Activated CD4-positive, alpha-beta memory T cell treated with anti-CD3 and anti-CD28 coated beads, Interleukin-2, amount 10 ng/mL, durations not matched to agents 7 days and 5 days (primary cell): ENCODE data around the gene ATRNL1. TPM values are rescaled to one million over a fixed set of nuclear protein-coding genes. Genes with fewer than 3 reads are reported as not detected.
"Not testable (repeated sequence)": the region's sequence is repeated elsewhere in the genome, so short reads cannot be mapped to it uniquely, and the experiment has no call there.

Experiments
- CTCF ChIA-PET: fragments of 350-600 bp; sonication (Branson Sonifier 250); formaldehyde crosslinking; loops from one replicate; lab custom pipeline; 2021; ENCODE audit warnings: antibody characterized with exemption, inconsistent platforms; lab: Charles Lee
- POLR2A ChIA-PET: fragments of 350-600 bp; sonication (Branson Sonifier 250); formaldehyde crosslinking; loops from one replicate; lab custom pipeline; 2021; ENCODE audit warnings: antibody characterized with exemption; lab: Charles Lee
- DNase-seq: peaks from one replicate; pipeline ENCODE4 v3.0.0-alpha.2; 2020
- H3K27ac Mint-ChIP-seq: one replicate; pipeline ENCODE4 v1.8.0; 2021; ENCODE audit warnings: mild to moderate bottlenecking, mixed read lengths
- H3K27me3 Mint-ChIP-seq: one replicate; pipeline ENCODE4 v1.8.0; 2021; ENCODE audit warnings: mixed read lengths
- H3K36me3 Mint-ChIP-seq: one replicate; pipeline ENCODE4 v1.8.0; 2021; ENCODE audit warnings: low read depth, mixed read lengths
- H3K4me1 Mint-ChIP-seq: one replicate; pipeline ENCODE4 v1.8.0; 2021; ENCODE audit warnings: mixed read lengths
- H3K4me3 Mint-ChIP-seq: one replicate; pipeline ENCODE4 v1.8.0; 2021; ENCODE audit warnings: mild to moderate bottlenecking, mixed read lengths
- H3K9me3 Mint-ChIP-seq: one replicate; pipeline ENCODE4 v1.8.0; 2021; ENCODE audit warnings: mixed read lengths
- total RNA-seq, 2 experiments: library from RNA; stranded (reverse); gene quantifications; one replicate each; pipeline ENCODE4 v1.2.3, GENCODE V29; 2021

The ATRNL1 gene
- total RNA-seq, 2 experiments from 2014 or later: 0.28 to 0.55 TPM

DNA sequence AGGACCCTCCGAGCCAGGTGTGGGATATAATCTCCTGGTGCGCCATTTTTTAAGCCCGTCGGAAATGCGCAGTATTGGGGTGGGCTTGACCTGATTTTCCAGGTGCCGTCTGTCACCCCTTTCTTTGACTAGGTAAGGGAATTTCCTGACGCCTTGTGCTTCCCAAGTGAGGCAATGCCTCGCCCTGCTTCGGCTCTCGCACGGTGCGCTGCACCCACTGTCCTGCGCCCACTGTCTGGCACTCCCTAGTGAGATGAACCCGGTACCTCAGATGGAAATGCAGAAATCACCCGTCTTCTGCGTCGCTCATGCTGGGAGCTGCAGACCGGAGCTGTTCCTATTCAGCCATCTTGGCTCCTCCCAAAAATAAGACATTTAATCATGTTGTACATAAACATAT, 443.2 kb downstream of the ATRNL1 start:
- CTCF ChIA-PET, H3K4me1 Mint-ChIP-seq, H3K27ac Mint-ChIP-seq, H3K27me3 Mint-ChIP-seq, H3K4me3 Mint-ChIP-seq, H3K9me3 Mint-ChIP-seq, H3K36me3 Mint-ChIP-seq, POLR2A ChIA-PET, DNase-seq: not testable (repeated sequence)

DNA sequence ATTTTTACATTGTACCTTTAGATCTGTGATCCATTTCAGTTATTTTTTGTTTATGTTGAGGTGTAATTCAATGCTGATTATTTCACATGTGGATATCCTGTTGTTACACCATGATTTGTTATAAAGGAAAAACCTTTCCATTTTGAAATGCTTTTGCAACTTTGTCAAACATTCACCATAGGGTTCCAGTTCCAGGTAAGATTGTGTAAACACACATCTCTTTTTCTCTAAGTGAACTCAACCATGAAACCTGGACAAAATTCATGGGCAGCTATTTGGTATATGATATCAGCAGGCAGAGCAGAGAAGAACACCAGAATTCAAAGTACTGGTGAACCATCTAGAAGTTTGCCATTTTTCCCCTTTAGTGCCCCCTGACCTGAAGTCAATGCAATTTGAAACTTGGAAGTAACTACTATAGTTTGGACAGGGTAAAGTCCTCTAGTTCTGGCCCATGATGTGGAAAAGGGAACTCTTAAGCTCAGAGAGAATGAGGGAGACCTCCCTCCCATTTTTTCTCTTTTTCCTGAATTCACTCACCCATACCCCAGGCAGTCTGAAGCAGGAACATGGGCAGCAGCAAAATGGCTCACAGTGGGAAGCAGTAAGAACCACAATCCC, 446.1 kb downstream of the ATRNL1 start:
- POLR2A ChIA-PET: no interaction called here
- no peak overlapping the region for H3K27ac Mint-ChIP-seq
- no peak for DNase-seq

DNA sequence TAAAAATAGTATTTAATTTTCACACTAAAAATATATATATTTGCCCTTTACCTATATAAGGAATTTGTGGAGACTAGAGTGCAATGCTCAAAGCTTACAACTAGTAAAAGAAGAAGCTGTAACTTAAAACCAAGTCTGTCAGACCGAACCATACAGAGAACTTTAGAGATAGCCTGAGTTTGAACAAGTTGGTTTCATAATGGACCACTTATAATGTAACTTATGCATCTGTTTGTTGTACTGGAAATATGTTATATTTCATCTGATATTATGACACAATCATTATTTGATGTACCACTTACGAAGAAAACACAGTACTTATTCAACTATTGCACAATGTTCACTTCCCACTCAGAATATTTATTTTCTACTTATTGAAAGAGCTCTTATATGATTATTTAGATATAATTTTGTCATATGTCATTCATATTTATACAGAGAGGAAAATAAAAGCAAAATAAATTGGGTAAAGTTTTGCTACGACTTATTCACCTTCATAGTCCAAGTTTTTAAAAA, 462.8 kb downstream of the ATRNL1 start:
- CTCF ChIA-PET: no interaction called here
- POLR2A ChIA-PET: no interaction called here
- no peak overlapping the region for H3K27ac Mint-ChIP-seq
- no peaks in the 10 kb centered on the region for H3K36me3 Mint-ChIP-seq
- H3K4me1 Mint-ChIP-seq: no peaks in the 10 kb centered on the region
- no peak for DNase-seq
- no peaks in the 10 kb centered on the region for H3K9me3 Mint-ChIP-seq
- H3K4me3 Mint-ChIP-seq: no peak overlapping the region
- H3K27me3 Mint-ChIP-seq: no peaks in the 10 kb centered on the region

More for the DNA sequence above, 446.1 kb downstream of the ATRNL1 start:
- Mint-ChIP-seq H3K9me3 (peaks cover 5% of the 10 kb centered on the region), H3K4me1 (no peaks in the 10 kb centered on the region), H3K36me3 (no peaks in the 10 kb centered on the region), H3K27me3 (no peaks in the 10 kb centered on the region), H3K4me3 (no peak overlapping the region)
- CTCF ChIA-PET: no interaction called here

DNA sequence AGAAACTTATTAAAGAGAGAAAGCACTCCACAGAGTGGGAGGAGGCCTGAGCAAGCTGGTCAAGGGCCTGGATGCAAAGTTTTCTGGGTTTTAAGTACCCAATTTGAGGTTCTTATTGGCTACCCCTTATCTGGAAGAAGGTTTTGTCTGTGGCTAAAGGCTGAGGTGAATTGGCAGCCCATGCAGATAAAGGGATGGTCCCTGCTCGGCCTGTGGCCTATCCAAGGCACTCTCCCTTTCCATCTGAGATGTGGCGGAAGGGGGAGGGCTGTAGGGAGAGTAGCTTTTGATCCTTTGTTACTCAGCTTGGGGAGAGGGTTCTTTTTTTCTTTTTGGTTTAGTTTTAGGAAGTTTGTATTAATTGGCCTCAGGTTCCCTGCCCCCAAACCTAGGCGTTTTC, 465.1 kb downstream of the ATRNL1 start:
- H3K27ac Mint-ChIP-seq: no peak overlapping the region
- no peaks in the 10 kb centered on the region for H3K4me1 Mint-ChIP-seq
- ChIA-PET CTCF (no interaction called here), POLR2A (no interaction called here)
- no peaks in the 10 kb centered on the region for H3K36me3 Mint-ChIP-seq
- H3K9me3 Mint-ChIP-seq: no peaks in the 10 kb centered on the region
- H3K4me3 Mint-ChIP-seq: no peak overlapping the region
- H3K27me3 Mint-ChIP-seq: no peaks in the 10 kb centered on the region
- no peak for DNase-seq

DNA sequence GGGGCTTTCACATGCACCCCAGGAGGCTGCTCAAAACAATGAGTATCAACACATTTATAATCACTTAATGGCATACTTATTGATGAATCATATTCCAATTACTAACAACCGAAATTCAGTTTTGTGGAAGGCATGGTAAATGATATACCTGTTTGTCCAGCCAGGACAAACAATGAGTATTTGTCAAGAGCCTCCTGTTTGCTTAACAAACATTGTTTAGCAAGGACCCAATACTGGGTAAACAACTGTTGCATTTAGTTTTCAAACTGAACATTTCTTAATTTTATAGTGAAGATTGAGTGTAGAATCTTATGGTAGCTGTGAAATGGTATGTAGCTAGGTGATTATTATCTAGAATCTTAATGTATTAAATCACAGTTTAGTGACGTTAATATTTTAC, 473.7 kb downstream of the ATRNL1 start:
- H3K27ac Mint-ChIP-seq: no peak overlapping the region
- H3K4me3 Mint-ChIP-seq: no peak overlapping the region
- H3K9me3 Mint-ChIP-seq: no peaks in the 10 kb centered on the region
- H3K36me3 Mint-ChIP-seq: no peaks in the 10 kb centered on the region
- POLR2A ChIA-PET: no interaction called here
- CTCF ChIA-PET: no interaction called here
- DNase-seq: no peak
- H3K4me1 Mint-ChIP-seq: no peaks in the 10 kb centered on the region
- no peaks in the 10 kb centered on the region for H3K27me3 Mint-ChIP-seq

DNA sequence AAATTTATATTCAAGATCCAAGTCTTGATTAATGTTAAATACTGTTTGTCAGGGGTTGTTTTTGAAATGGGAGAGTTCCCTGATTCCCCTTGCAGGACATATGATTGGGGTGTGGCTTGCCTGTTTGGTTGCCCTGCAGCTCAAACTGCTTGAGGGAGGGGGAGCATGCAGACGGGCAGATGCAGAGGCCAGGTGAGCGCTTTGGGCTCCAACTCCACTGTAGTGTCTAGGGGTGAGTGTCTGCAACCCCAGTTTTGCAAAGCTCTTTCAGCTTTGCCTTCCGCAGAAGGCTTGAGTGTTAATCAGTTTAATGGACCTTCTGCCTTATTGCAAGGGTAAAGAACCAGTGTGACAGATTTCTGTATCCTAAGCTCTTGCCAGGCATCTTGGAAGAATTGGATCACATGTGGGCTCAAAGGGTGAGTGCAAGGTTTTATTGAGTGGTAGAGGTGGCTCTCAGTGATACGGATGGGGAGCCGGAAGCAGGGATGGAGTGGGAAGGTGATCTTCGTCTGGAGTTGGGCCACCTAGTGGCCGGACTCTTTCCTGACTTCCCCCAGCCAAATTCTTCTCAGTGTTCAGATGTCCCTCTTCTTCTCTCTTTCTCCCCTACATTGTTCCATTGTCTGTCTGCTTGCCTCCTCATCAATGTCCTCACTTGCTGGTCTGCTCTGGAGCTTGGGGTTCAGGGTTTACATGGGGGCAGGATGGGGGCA, 479.7 kb downstream of the ATRNL1 start:
- DNase-seq: no peak
- H3K9me3 Mint-ChIP-seq: peaks cover 10% of the 10 kb centered on the region
- H3K4me1 Mint-ChIP-seq: no peaks in the 10 kb centered on the region
- no peaks in the 10 kb centered on the region for H3K36me3 Mint-ChIP-seq
- ChIA-PET POLR2A (no interaction called here), CTCF (no interaction called here)
- H3K27me3 Mint-ChIP-seq: no peaks in the 10 kb centered on the region
- no peak overlapping the region for H3K27ac Mint-ChIP-seq
- H3K4me3 Mint-ChIP-seq: no peak overlapping the region

DNA sequence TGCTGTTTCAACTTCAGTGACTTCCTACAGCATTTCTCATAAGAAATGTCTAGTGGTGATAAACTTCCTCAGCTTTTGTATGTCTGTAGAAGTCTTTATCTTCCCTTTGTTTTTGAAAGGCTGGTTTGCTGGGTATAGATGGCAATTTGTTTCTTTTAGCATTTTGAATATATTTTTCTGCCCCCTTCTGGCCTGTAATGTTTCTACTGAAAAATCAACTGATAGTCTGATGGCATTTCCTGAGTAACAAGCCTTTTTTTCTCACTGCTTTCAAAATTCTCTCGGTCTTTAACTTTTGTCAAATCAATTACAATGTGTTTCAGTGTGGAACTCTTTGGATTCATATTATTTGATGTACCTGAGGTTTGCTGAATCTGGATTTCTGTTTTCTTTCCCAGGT, 487.1 kb downstream of the ATRNL1 start:
- Mint-ChIP-seq H3K27me3 (no peaks in the 10 kb centered on the region), H3K9me3 (peaks cover 4% of the 10 kb centered on the region), H3K4me3 (no peak overlapping the region), H3K27ac (no peak overlapping the region), H3K4me1 (no peaks in the 10 kb centered on the region), H3K36me3 (no peaks in the 10 kb centered on the region)
- ChIA-PET CTCF (no interaction called here), POLR2A (no interaction called here)
- DNase-seq: no peak

DNA sequence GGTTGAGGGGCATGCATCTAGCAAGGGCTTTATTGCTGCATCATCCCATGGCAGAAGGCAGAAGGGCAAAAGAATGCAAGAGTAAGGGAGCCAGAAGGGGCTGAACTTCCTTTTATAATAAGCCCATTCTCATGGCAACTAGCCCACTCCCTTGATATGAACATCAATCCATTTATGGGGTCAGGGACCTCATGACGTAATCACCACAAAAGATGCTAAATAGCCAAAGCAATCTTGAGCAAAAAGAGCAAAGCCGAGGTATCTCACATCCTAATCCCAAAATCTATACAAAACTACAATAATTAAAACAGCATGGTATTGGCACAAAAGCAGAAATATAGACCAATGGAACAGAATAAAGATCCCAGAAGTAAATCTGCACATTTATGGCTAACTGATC, 499.9 kb downstream of the ATRNL1 start:
- CTCF ChIA-PET: no interaction called here
- POLR2A ChIA-PET: no interaction called here
- Mint-ChIP-seq H3K9me3 (peaks cover 16% of the 10 kb centered on the region), H3K27ac (no peak overlapping the region), H3K36me3 (no peaks in the 10 kb centered on the region), H3K27me3 (no peaks in the 10 kb centered on the region), H3K4me3 (no peak overlapping the region), H3K4me1 (no peaks in the 10 kb centered on the region)
- no peak for DNase-seq

DNA sequence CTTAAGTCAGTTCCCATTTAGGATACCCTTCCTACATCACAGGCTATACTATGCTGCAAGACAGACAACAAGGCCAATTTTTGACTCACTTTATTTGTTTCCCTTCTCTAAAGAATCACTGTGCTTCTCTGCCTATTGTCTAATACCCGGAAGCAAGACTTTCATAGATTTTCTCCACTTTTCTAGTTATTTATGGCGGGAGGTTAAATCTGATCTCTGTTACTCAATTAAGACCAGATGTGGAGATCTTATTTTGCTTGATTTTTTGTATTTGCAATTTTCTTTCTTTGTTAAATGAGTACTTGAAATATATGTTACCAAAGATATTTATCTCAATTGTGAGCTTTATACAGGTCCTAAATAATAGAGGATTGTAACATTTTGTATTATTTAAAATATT, 511.5 kb downstream of the ATRNL1 start:
- Mint-ChIP-seq H3K36me3 (no peaks in the 10 kb centered on the region), H3K4me1 (no peaks in the 10 kb centered on the region), H3K9me3 (no peaks in the 10 kb centered on the region), H3K27ac (no peak overlapping the region), H3K4me3 (no peak overlapping the region), H3K27me3 (no peaks in the 10 kb centered on the region)
- CTCF ChIA-PET: no interaction called here
- POLR2A ChIA-PET: no interaction called here
- no peak for DNase-seq

DNA sequence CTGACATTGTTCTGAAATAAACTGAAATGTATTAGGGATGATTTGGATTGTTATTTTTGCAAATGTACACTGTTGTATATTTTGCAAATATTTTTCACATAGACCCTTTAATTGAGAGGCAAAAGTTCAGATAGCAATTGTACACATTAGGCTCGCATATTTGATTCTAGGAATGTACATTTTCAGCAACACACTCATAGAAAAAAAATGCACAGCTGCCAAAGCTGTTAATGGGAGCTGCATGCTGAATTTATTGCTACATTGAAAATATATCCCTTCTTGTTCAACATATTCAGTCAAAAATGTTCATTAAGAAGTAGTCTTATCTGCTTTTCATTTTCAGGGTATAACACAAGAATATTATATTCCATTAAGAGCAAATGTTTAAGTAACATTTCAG, 512.9 kb downstream of the ATRNL1 start:
- Mint-ChIP-seq H3K9me3 (no peaks in the 10 kb centered on the region), H3K4me3 (no peak overlapping the region), H3K27ac (no peak overlapping the region), H3K27me3 (no peaks in the 10 kb centered on the region), H3K4me1 (no peaks in the 10 kb centered on the region), H3K36me3 (no peaks in the 10 kb centered on the region)
- POLR2A ChIA-PET: no interaction called here
- DNase-seq: no peak
- CTCF ChIA-PET: no interaction called here

DNA sequence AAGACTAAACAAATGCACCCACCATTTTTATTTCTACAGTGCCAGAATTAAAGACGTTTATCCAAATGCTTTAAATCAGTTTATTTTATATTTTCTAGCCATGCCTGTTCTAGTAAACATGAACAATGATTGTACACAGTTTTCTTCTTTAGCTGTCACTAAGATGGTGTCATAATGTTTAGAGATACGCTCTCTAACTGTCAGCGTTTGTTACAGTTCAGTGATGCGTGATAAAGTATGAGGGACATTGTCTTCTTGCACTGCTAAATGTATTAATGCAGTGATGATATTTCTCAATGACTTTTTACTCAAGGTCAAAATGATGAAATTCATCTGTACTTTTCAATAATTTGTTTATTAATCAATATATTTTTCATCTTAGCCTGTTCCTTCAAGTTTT, 513.6 kb downstream of the ATRNL1 start:
- no peak overlapping the region for H3K4me3 Mint-ChIP-seq
- H3K27me3 Mint-ChIP-seq: no peaks in the 10 kb centered on the region
- H3K36me3 Mint-ChIP-seq: no peaks in the 10 kb centered on the region
- ChIA-PET POLR2A (no interaction called here), CTCF (no interaction called here)
- no peaks in the 10 kb centered on the region for H3K4me1 Mint-ChIP-seq
- H3K27ac Mint-ChIP-seq: no peak overlapping the region
- no peak for DNase-seq
- H3K9me3 Mint-ChIP-seq: no peaks in the 10 kb centered on the region

DNA sequence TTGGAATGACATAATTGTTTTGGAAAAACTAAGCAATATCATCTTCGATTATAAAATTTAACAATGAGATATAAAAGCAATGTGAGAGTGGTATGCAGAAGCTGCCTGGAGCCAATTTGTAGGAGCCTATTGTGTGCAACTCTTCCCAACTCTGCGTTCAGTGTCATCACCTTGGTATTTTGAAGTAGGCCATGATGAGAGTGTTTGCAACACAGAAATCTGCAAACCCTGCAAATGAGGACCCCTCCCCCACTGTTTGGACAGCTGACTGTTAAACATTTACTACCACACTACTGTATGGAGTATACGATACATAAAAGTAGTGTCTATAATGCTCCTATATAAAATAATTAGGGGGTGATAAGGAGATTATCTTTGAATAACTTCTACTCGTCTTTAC, 531.3 kb downstream of the ATRNL1 start:
- POLR2A ChIA-PET: no interaction called here

DNA sequence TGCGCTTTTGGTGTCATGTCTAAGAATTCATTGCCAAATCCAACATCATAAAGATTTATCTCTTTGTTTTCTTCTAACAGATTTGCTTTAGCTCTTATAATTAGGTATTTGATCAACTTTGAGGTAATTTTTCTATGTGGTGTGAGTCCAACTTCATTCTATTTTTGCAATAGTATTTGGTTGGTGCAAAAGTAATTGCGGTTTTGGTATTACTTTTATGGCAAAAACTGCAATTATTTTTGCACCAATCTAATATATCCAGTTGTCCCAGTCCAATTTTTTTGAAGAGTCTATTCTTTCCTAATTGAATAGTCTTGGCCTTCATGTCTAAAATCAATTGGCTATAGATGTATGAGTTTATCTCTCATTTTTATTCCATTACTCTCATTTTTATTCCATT, 535.5 kb downstream of the ATRNL1 start:
- no peak for DNase-seq
- CTCF ChIA-PET: no interaction called here
- H3K27me3 Mint-ChIP-seq: no peaks in the 10 kb centered on the region
- no peak overlapping the region for H3K4me3 Mint-ChIP-seq
- no peak overlapping the region for H3K27ac Mint-ChIP-seq
- no peaks in the 10 kb centered on the region for H3K4me1 Mint-ChIP-seq
- no peaks in the 10 kb centered on the region for H3K36me3 Mint-ChIP-seq
- POLR2A ChIA-PET: no interaction called here
- peaks cover 3% of the 10 kb centered on the region for H3K9me3 Mint-ChIP-seq

More for the DNA sequence above, 531.3 kb downstream of the ATRNL1 start:
- Mint-ChIP-seq H3K9me3 (peaks cover 15% of the 10 kb centered on the region), H3K27me3 (no peaks in the 10 kb centered on the region), H3K27ac (no peak overlapping the region), H3K4me3 (no peak overlapping the region), H3K36me3 (no peaks in the 10 kb centered on the region), H3K4me1 (no peaks in the 10 kb centered on the region)
- no peak for DNase-seq
- CTCF ChIA-PET: no interaction called here

DNA sequence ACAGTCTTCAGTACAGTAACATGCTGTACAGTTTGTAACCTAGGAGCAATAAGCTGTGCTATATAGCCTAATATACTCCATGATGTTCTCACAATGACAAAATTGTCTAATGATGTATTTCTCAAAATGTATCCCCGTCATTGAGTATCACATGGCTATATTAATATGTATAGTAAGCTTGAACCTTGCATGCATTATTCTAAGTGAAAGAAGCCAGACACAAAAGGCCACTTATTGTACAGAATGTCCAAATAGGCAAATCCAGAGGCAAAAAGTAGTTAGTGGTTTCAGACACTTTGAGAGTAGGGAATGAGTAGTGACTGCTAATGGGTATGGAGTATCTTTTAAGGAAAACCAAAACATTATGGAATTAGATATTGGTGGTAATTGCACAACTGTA, 545.1 kb downstream of the ATRNL1 start:
- H3K27ac Mint-ChIP-seq: no peak overlapping the region
- POLR2A ChIA-PET: no interaction called here
- CTCF ChIA-PET: no interaction called here
- no peak for DNase-seq
- H3K27me3 Mint-ChIP-seq: no peaks in the 10 kb centered on the region
- H3K36me3 Mint-ChIP-seq: no peaks in the 10 kb centered on the region
- no peak overlapping the region for H3K4me3 Mint-ChIP-seq
- H3K4me1 Mint-ChIP-seq: no peaks in the 10 kb centered on the region
- peaks cover 5% of the 10 kb centered on the region for H3K9me3 Mint-ChIP-seq
